Measurements from ENCODE around the gene ASPG. TPM values are rescaled to one million over a fixed set of nuclear protein-coding genes. Genes with fewer than 3 reads are reported as not detected.

Gene ASPG
- total RNA-seq, 6 donors from 2014 or later = 5.2 to 14.7 (median 12.5) TPM; not detected in 1

DNA sequence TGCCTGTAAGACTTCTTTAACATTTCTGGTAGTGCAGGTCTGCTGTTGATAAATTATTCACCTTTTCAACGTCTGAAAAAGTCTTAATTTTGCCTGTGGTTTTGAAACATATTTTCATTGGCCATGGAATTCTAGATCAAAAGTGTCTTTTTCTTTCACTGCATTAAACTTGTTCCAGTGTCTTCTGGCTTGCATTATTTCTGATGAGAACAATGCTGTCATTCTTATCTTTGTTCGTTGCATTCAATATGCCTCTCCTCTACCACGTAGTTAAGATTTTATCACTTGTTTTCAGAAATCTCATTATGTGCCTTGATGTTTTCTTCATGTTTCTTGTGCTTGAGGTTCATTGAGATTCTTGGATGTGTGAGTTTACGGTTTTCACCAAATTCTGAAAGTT lies 39.5 kb downstream of the ASPG start:
- H3K27me3 ChIP-seq = no peaks in the 10 kb centered on the region
- no peaks in the 10 kb centered on the region for H3K4me1 ChIP-seq
- H3K9me3 ChIP-seq = peaks cover 4 to 34% (median 16%) of the 10 kb centered on the region in 4 donors
- TF ChIP-seq CTCF (IDR thresholded peaks at IDR 0.05) (no peak), POLR2A (IDR thresholded peaks at IDR 0.05) (no peak), POLR2AphosphoS5 (IDR thresholded peaks at IDR 0.05) (no peak), EP300 (IDR thresholded peaks at IDR 0.05) (no peak)
- no peak overlapping the region for H3K27ac ChIP-seq
- H3K36me3 ChIP-seq = no peaks in the 10 kb centered on the region
- ATAC-seq (ENCODE audit: low FRiP score in 2 of 2) (no peak), DNase-seq (no peak)
- no peak overlapping the region for H3K4me3 ChIP-seq
- WGBS, 2 donors = 77% methylated on average over 4 of the region's 4 CpGs

- ATAC-seq (ENCODE audit: low FRiP score in 2 of 2) (no peak), DNase-seq (no peak)
- H3K27ac ChIP-seq = no peak overlapping the region
- H3K27me3 ChIP-seq = no peaks in the 10 kb centered on the region
- no peak overlapping the region for H3K4me3 ChIP-seq
- H3K4me1 ChIP-seq = no peaks in the 10 kb centered on the region
- peaks cover 4 to 38% (median 18%) of the 10 kb centered on the region in 4 donors for H3K9me3 ChIP-seq
- WGBS, 2 donors = 86 to 91% methylated on average over 2 of the region's 2 CpGs
- no peak for TF ChIP-seq POLR2A (IDR thresholded peaks at IDR 0.05)
- TF ChIP-seq POLR2AphosphoS5 (IDR thresholded peaks at IDR 0.05) = no peak
- no peak for TF ChIP-seq CTCF (IDR thresholded peaks at IDR 0.05)
- TF ChIP-seq EP300 (IDR thresholded peaks at IDR 0.05) = no peak
- H3K36me3 ChIP-seq = no peaks in the 10 kb centered on the region
Measured at GRCh38 chr14:104126753-104127152, 41.3 kb downstream of the ASPG start.

- ATAC-seq (ENCODE audit: low FRiP score in 2 of 2) (no peak), DNase-seq (no peak)
- TF ChIP-seq EP300 (IDR thresholded peaks at IDR 0.05) (no peak), POLR2A (IDR thresholded peaks at IDR 0.05) (no peak), CTCF (IDR thresholded peaks at IDR 0.05) (no peak), POLR2AphosphoS5 (IDR thresholded peaks at IDR 0.05) (no peak)
- Histone ChIP-seq H3K4me3 (no peak overlapping the region), H3K27me3 (no peaks in the 10 kb centered on the region), H3K27ac (no peak overlapping the region), H3K4me1 (no peaks in the 10 kb centered on the region), H3K36me3 (no peaks in the 10 kb centered on the region), H3K9me3 (peaks cover 4 to 30% (median 14%) of the 10 kb centered on the region in 4 donors)
- 98 to 100% methylated on average over 1 of the region's 1 CpG for WGBS, 2 donors
Measured at GRCh38 chr14:104128981-104129380, 43.5 kb downstream of the ASPG start.

DNA sequence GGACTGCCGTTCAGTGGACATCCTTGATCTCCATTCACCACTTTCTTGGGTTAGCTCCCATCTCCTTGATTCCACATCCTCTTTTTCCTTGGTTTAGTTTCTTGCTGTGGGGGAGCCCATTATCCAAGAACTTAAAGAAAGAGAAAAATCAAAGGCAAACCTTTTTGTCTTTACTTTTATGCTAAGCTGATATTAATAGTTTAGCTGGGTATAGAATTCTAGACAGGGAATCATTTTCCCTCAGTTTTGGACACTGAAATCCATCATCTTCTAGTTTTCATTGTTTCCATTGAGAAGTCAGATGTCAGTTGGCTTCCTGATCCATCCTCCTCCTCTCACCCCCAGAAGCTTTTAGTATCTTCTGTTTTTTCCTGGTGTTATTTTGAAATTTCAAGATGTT lies 44.1 kb downstream of the ASPG start:
- H3K4me1 ChIP-seq = no peaks in the 10 kb centered on the region
- peaks cover 4 to 25% (median 9%) of the 10 kb centered on the region in 4 donors for H3K9me3 ChIP-seq
- H3K36me3 ChIP-seq = no peaks in the 10 kb centered on the region
- WGBS, 2 donors = 100% methylated on average over 1 of the region's 1 CpG
- no peak overlapping the region for H3K4me3 ChIP-seq
- H3K27me3 ChIP-seq = peaks cover 0 to under 1% (median 0%) of the 10 kb centered on the region in 4 donors
- no peak overlapping the region for H3K27ac ChIP-seq
- DNase-seq (no peak), ATAC-seq (ENCODE audit: low FRiP score in 2 of 2) (no peak)
- TF ChIP-seq POLR2AphosphoS5 (IDR thresholded peaks at IDR 0.05) (no peak), CTCF (IDR thresholded peaks at IDR 0.05) (no peak), POLR2A (IDR thresholded peaks at IDR 0.05) (no peak), EP300 (IDR thresholded peaks at IDR 0.05) (no peak)

GRCh38 chr14:104130974-104131651 lies 45.6 kb downstream of the ASPG start:
- peak; percentile 47 to 90 (median 76) for TF ChIP-seq CTCF (IDR thresholded peaks at IDR 0.05)
- no peak for TF ChIP-seq EP300 (IDR thresholded peaks at IDR 0.05)
- DNase-seq (peak; percentile 52 to 56), ATAC-seq (ENCODE audit: low FRiP score in 2 of 2) (peak; percentile 37 to 39)
- no peak overlapping the region for H3K27ac ChIP-seq
- peaks cover 4 to 16% (median 9%) of the 10 kb centered on the region in 4 donors for H3K9me3 ChIP-seq
- H3K36me3 ChIP-seq = no peaks in the 10 kb centered on the region
- 7 to 17% methylated on average over 6 to 10 of the region's 11 CpGs for WGBS, 2 donors
- H3K27me3 ChIP-seq = peaks cover 0 to 16% (median 11%) of the 10 kb centered on the region in 4 donors
- H3K4me1 ChIP-seq = peaks cover 6 to 11% (median 10%) of the 10 kb centered on the region in 4 donors
- H3K4me3 ChIP-seq = no peak overlapping the region

All from upper lobe of left lung (tissue), 6 donors.